ENCODE results near the gene TMIGD1.

Gene TMIGD1

GRCh38 chr17:30326809-30327208 is 7.0 kb downstream of the TMIGD1 start:
- no peak for DNase-seq

DNA sequence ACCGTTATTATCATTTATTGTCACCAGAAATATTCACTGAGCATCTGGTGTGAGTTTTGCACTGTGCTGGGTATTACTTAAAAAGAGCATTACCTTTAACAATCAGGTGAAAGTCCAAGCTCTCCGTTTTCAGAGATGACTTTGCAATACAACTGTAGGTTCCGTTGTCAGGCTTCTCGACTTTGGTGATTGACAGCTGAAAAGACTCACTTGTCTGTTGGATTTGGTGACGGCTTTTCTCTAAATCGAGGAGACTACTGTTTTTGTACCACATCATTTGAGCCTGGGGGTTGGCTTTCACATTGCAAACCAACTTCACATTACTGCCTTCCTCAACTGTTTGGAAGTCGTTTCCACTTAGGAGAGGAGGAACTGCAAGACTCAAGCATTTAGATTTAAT is 9.1 kb downstream of the TMIGD1 start:
- no peak for DNase-seq

DNA sequence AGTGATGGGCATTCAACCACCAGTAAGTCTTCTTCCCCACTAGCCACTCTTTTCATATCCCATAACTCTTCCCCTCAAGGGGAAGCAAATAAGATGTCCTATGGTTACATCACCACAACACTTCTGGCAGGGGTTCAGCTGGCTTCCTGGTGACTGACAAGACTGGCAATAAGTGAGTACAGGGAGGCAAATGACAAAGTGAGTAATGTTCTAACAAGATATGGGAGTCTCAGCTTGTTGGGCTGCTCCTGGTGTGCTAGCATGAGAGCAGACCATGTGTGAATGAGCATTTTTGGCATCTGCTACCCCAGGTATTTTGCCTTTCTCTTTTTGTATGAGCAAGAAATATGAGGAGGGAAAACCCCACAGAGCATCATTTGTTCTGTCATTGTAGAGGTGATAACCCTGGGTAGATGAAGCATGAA is 9.9 kb downstream of the TMIGD1 start:
- peak; percentile 86 for DNase-seq

DNA sequence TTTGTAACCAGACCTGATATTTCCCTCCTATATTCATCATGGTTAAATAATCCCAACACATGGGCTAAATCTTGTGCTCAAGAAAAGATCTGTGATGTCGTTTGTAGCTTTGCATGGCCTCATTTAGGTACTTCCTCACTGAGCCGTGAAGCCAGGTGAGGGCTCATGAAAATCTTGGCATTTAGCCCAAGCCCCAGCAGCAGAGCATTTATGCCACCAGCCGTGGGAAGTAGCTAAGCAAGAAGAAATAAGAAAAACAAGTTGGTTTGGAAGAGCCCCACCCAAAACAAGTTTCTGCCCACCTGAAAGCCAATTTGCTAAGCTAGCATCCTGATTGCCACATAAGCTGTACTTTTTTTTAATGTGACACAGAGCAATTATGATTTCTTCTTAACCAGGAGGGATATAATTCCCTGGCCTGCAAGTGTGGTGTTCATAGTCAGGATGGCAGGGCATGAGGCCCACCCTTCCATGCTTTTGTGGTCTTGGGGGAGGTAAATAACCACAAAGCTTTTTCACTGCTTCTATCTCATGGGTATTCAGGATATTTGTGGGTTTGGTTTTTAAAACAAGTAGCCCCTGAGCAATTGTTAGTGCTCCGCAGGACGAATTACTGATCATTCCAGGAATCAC is 10.5 kb downstream of the TMIGD1 start:
- DNase-seq: peak; percentile 79

GRCh38 chr17:30321314-30321713 is 12.5 kb downstream of the TMIGD1 start:
- no peak for DNase-seq

- DNase-seq: no peak
These were observed 15.7 kb downstream of the TMIGD1 start for GRCh38 chr17:30318155-30318554.

DNA sequence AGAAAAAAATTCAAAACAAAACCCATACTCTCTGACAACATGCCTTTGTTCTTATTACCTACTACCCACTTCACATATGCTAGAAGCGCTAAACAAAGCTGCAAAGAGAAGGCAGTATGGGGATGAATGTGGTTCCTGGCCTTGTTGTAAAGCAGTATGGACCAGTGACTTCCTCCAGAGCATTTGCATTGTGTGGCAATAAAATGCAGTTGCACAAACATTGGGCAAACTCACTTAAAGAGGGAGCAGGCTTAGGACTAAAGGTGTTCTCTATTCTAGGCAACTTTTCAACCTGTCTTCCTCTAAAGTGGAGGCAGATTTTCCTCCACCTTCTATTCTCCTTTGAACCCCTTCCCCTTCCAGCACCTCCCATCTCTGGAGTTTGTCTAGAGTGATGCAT is 17.1 kb downstream of the TMIGD1 start:
- no peak for DNase-seq

DNA sequence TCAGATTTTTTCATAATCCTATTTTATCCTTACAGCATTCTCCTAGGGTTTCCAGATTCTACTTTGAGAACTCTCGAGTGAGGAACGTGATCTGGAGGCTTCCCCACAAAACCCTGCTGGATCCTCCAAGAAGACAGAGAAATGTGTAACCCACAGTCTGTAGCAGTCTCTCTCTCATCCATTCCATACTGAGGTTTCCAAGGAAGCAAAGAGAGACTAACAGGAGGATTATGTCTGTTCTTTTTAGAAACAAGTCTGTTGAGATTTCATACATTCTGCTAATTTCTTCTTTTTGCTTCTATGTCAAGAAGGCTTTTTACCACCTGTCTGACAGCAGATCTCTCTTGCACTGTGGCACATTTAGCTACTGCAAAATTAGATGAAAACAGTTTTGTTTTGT is 18.8 kb downstream of the TMIGD1 start:
- DNase-seq: no peak

GRCh38 chr17:30314474-30314873 is 19.4 kb downstream of the TMIGD1 start:
- DNase-seq: no peak

- DNase-seq: no peak
These were observed 21.6 kb downstream of the TMIGD1 start for GRCh38 chr17:30312226-30312625.

DNA sequence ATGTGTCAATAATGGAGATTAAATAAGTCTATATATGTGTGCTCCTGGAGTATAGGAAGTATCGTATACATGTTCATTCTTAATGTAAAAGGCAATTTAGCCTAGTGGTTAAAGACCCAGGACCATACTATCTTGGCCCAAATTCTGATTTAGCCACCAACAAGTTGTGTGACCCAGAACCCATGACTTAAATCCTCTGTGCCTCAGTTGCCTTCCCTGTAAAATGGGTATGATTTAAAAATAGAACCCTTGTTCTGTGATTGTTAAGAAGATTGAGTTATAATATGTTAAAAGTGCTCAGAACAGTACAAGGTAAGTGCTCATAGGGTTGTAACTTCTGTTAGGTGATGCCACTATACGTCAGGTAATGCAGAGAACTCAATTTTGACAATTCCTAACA is 23.3 kb downstream of the TMIGD1 start:
- no peak for DNase-seq

- DNase-seq: no peak
These were observed 24.3 kb downstream of the TMIGD1 start for GRCh38 chr17:30309591-30309990.

DNA sequence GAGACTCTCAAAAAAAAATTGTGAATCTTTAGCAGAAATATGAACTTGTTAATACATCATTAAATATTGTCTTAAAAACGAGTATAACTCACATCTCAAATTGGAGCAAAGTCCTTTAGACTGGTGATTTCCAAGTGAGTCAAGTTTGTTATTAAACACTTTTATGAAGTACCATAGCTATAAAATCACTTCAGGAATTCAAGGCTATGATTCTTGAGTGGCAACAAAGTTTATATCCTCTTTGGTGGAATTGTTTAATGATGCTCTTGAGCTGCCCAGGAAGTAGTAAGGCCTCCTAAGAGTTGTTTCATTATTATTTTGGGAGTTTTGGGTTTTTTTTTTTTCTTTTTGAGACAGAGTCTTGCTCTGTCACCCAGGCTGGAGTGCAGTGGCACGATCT is 25.5 kb downstream of the TMIGD1 start:
- no peak for DNase-seq

GRCh38 chr17:30304778-30305177 is 29.1 kb downstream of the TMIGD1 start:
- no peak for DNase-seq

DNA sequence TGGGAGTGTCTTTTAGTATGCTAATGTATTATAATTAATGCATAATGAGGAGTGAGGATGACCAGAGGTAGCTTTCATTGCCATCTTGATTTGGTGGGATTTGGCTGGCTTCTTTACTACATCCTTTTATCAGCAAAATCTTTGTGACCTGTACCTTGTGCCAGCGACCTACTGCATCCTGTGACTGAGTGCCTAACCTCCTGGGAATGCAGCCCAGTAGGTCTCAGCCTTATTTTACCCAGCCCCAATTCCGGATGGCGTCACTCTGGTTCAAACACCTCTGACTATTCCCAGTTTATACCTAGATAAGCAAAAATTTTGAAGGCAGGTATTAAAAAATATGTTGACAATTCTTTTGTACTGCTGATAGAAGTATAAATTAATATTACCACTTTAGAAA is 31.6 kb downstream of the TMIGD1 start:
- no peak for DNase-seq

DNA sequence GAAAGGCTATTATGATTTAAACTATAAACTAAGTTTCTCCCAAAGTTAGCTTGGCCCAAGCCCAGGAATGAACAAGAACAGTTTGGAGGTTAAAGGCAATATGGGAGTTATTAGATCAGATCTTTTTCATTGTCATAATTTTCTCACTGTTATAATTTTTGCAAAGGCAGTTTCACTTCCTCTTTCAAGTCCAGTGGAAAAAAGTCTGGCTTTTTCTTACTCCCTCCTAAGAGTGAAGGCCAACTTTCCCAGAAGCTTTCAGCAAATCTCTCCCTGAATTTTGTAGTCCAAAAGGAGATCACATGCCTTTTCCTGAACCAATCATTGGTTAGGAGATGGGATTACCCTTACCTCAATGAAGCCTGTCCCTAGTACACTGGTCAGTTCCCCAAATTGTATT is 33.0 kb downstream of the TMIGD1 start:
- peak; percentile 48 for DNase-seq

DNA sequence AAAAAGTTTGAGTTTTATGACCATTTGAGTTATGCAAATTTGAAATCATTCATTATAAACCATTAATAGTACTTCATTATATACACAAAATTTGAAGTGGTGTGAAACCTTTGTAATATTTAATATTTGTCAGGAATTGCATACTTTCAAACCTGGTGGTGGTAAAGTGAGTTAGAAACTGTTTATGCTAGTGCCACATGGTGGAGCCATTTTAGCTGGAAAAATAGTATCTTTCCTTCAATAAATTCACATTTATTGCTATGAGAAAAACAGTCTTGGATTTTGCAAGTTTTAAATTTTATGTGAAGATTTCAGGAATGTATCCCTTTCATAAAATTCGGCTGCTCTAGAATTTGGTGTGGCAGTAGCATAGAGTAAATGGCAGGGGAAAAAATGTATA is 34.9 kb downstream of the TMIGD1 start:
- DNase-seq: peak; percentile 35

DNA sequence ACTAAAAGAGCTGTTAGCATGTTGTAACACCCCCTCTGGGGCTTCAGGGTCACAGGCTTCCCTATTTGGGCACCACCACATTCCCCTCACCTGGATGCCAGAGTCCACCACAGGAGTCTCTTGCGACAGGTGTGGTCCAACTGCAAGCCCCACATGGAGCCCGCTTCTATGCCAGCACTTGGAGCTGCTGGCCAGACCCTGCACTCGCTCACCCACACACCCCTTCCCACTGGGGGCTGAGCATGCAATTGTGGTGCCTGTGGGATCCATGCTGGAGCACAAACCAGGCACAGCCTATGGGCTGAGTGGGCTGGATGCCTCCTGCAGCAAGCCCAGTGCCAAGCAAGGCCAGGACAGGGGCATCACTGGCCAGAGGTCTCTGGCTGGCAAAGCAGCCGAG is 36.1 kb downstream of the TMIGD1 start:
- no peak for DNase-seq

GRCh38 chr17:30296499-30297080 is 37.3 kb downstream of the TMIGD1 start:
- peak; percentile 29 for DNase-seq

- DNase-seq: peak; percentile 73
These were observed 41.5 kb downstream of the TMIGD1 start for GRCh38 chr17:30292286-30292858.

- DNase-seq: peak; percentile 84
These were observed 42.1 kb downstream of the TMIGD1 start, which contains the start of gene BLMH for GRCh38 chr17:30291543-30292285. BLMH (minus strand) TSS chr17:30291944; CDS start chr17:30291819, 125 bp downstream.

GRCh38 chr17:30290696-30291542 is 42.9 kb downstream of the TMIGD1 start:
- DNase-seq: peak; percentile 62

GRCh38 chr17:30290077-30290476 is 43.8 kb downstream of the TMIGD1 start:
- DNase-seq: peak; percentile 20

All from OCI-M1 (cell line).